ENCODE measurements around the gene STPG1.

GRCh38 chr1:24411963-24412362, 1.6 kb downstream of the STPG1 start:
- no peak for TF ChIP-seq CTCF (IDR thresholded peaks at IDR 0.05; ENCODE audit: insufficient read depth, low read length, poor library complexity, severe bottlenecking)
- TF ChIP-seq EZH2phosphoT487 (conservative IDR thresholded peaks at IDR 0.05; ENCODE audit: low read length) = no peak

Data from SU-DHL-6 (cell line).